Uterus (tissue), 4 donors: Measurements from ENCODE around the gene GLIS1. TPM values are rescaled to one million over a fixed set of nuclear protein-coding genes. Genes with fewer than 3 reads are reported as not detected.

Experiments used
- DNase-seq, 2 donors: peaks; one replicate each; pipeline ENCODE4 v3.0.0-alpha.2; 2019 to 2020
- H3K27ac ChIP-seq, 2 donors: fragments of 200-600 bp; sonication (generic); 1 replicate in 1 of 2; 2 replicates in 1 of 2; pipeline ENCODE4 v1.5.1; 2016 to 2018
- H3K27me3 ChIP-seq, 2 donors: fragments of 200-600 bp; sonication (generic); one replicate each; pipeline ENCODE4 v1.5.1; 2018 to 2019; ENCODE audit warnings: control low read depth in 1 of 2
- H3K36me3 ChIP-seq, 2 donors: fragments of 200-600 bp; sonication (generic); one replicate each; pipeline ENCODE4 v1.5.1; 2019; ENCODE audit warnings: control low read depth in 1 of 2
- H3K4me1 ChIP-seq, 2 donors: fragments of 200-600 bp; sonication (generic); one replicate each; pipeline ENCODE4 v1.5.1; 2018 to 2019; ENCODE audit warnings: control low read depth in 1 of 2
- H3K4me3 ChIP-seq, 2 donors: fragments of 200-600 bp; sonication (generic); 1 replicate in 1 of 2; 2 replicates in 1 of 2; pipeline ENCODE4 v1.5.1; 2018 to 2019; ENCODE audit warnings: mild to moderate bottlenecking in 1 of 2
- H3K9me3 ChIP-seq, 2 donors: fragments of 200-600 bp; sonication (generic); one replicate each; pipeline ENCODE4 v1.5.1; 2019; ENCODE audit warnings: control low read depth in 1 of 2
- CTCF ChIP-seq, 4 experiments: fragments of 200-600 bp in 2 of 4; fragments of 450-650 bp in 2 of 4; sonication (generic) in 2 of 4; IDR thresholded peaks; one replicate each; pipeline ENCODE4 v1.5.1; 2016 to 2019; ENCODE audit warnings: antibody characterized with exemption in 4 of 4, mild to moderate bottlenecking in 2 of 4, moderate library complexity in 1 of 4
- POLR2A ChIP-seq, 2 donors: fragments of 450-650 bp; IDR thresholded peaks; one replicate each; pipeline ENCODE4 v1.6.1; 2016; ENCODE audit warnings: antibody characterized with exemption in 2 of 2, mild to moderate bottlenecking in 1 of 2, moderate library complexity in 1 of 2
- intact Hi-C: fragments of 100-400 bp; cut with DNase I; formaldehyde crosslinking; loops from one replicate; pipeline ENCODE4 v1.15.1; 2023; ENCODE audit warnings: low total_unique reads
- total RNA-seq, 4 donors: library from RNA; depleted of rRNA in 3 of 4; stranded (reverse); fragments of >200 nt in 3 of 4; gene quantifications; one replicate each; pipeline versions ENCODE4 v1.1.0 to v1.2.4, GENCODE V29; 2014 to 2023
- donor health status: DM: yes; HTN: yes; CAD: no.

GLIS1 gene
- total RNA-seq, 4 donors from 2014 or later = 0.21 to 1.0 TPM; not detected in 2

GRCh38 chr1:53754484-53755312 is 15.7 kb upstream of the GLIS1 start:
- intact Hi-C loops = no loop called here
- no peaks in the 10 kb centered on the region for H3K9me3 ChIP-seq
- H3K4me3 ChIP-seq = no peak overlapping the region
- TF ChIP-seq POLR2A (IDR thresholded peaks at IDR 0.05) (no peak), CTCF (IDR thresholded peaks at IDR 0.05) (peak; percentile 42 to 66 (median 55))
- H3K27me3 ChIP-seq = no peaks in the 10 kb centered on the region
- no peaks in the 10 kb centered on the region for H3K4me1 ChIP-seq
- H3K36me3 ChIP-seq = no peaks in the 10 kb centered on the region
- H3K27ac ChIP-seq = no peak overlapping the region
- DNase-seq = peak in 1 of 2 donors; percentile 36

- no peaks in the 10 kb centered on the region for H3K27me3 ChIP-seq
- no peak for DNase-seq
- no peaks in the 10 kb centered on the region for H3K9me3 ChIP-seq
- intact Hi-C loops = no loop called here
- no peak overlapping the region for H3K27ac ChIP-seq
- TF ChIP-seq CTCF (IDR thresholded peaks at IDR 0.05) = no peak
- TF ChIP-seq POLR2A (IDR thresholded peaks at IDR 0.05) = no peak
- no peaks in the 10 kb centered on the region for H3K36me3 ChIP-seq
- H3K4me3 ChIP-seq = no peak overlapping the region
- H3K4me1 ChIP-seq = no peaks in the 10 kb centered on the region
These were observed 13.3 kb upstream of the GLIS1 start for GRCh38 chr1:53752281-53752680.

- intact Hi-C loops = no loop called here
- Histone ChIP-seq H3K36me3 (no peaks in the 10 kb centered on the region), H3K4me3 (no peak overlapping the region), H3K27me3 (no peaks in the 10 kb centered on the region), H3K27ac (no peak overlapping the region), H3K4me1 (no peaks in the 10 kb centered on the region), H3K9me3 (no peaks in the 10 kb centered on the region)
- TF ChIP-seq CTCF (IDR thresholded peaks at IDR 0.05) (no peak), POLR2A (IDR thresholded peaks at IDR 0.05) (no peak)
- DNase-seq = no peak
These were observed 8.9 kb upstream of the GLIS1 start for GRCh38 chr1:53747841-53748240.

- Histone ChIP-seq H3K36me3 (no peaks in the 10 kb centered on the region), H3K27me3 (peaks cover 0 to 6% of the 10 kb centered on the region in 2 donors), H3K4me3 (no peak overlapping the region), H3K9me3 (no peaks in the 10 kb centered on the region), H3K4me1 (peaks cover 0 to 10% of the 10 kb centered on the region in 2 donors), H3K27ac (no peak overlapping the region)
- DNase-seq = no peak
- intact Hi-C loops = no loop called here
- TF ChIP-seq POLR2A (IDR thresholded peaks at IDR 0.05) = no peak
- TF ChIP-seq CTCF (IDR thresholded peaks at IDR 0.05) = no peak
These were observed 1.7 kb upstream of the GLIS1 start for GRCh38 chr1:53740621-53741105.
